HG03039 (cell line): ENCODE results near the gene CYS1.
"Not testable (repeated sequence)": the region's sequence is repeated elsewhere in the genome, so short reads cannot be mapped to it uniquely, and the experiment has no call there.

Experiments
- ATAC-seq: cut with Tn5 transposase; IDR thresholded peaks from one replicate; pipeline ENCODE4 v1.9.1; 2021; ENCODE audit warnings: mild to moderate bottlenecking, moderate library complexity; ENCODE audit not compliant: unreplicated experiment

The CYS1 gene

DNA sequence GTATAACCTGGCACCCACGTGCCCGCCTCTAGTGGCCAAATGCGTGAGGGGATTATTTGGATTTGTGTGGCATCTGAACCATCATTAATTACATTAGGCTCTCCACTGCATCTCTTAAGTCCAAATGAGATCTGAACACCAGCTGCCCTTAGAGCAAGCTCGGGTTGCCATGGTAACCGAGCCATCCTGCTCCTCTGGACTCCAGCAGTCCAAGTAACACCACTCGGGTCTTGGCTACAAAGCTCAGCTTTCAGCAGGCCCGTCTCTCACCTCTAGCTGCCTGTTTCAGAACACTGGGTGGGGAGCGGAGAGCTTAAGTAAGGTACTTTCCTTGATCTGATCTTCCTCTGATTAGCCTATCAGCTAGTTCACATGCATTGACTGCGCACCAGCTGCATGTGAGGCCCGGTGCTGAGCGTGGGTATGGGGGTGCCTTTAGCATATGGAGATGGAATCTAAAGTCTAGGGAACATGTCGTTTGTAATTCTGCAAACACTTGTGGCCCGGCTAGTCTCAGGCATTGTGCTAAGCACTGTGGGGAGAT lies 14.1 kb upstream of the CYS1 start:
- ATAC-seq, result no peak

DNA sequence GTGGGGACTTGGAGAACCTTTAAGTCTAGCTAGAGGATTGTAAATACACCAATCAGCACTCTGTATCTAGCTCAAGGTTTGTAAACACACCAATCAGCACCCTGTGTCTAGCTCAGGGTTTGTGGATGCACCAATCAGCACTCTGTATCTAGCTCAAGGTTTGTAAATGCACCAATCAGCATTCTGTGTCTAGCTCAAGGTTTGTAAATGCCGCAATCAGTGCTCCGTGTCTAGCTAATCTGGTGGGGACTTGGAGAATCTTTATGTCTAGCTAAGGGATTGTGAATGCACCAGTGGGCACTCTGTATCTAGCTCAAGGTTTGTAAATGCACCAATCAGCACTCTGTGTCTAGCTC lies 11.7 kb upstream of the CYS1 start:
- not testable (repeated sequence) for ATAC-seq

DNA sequence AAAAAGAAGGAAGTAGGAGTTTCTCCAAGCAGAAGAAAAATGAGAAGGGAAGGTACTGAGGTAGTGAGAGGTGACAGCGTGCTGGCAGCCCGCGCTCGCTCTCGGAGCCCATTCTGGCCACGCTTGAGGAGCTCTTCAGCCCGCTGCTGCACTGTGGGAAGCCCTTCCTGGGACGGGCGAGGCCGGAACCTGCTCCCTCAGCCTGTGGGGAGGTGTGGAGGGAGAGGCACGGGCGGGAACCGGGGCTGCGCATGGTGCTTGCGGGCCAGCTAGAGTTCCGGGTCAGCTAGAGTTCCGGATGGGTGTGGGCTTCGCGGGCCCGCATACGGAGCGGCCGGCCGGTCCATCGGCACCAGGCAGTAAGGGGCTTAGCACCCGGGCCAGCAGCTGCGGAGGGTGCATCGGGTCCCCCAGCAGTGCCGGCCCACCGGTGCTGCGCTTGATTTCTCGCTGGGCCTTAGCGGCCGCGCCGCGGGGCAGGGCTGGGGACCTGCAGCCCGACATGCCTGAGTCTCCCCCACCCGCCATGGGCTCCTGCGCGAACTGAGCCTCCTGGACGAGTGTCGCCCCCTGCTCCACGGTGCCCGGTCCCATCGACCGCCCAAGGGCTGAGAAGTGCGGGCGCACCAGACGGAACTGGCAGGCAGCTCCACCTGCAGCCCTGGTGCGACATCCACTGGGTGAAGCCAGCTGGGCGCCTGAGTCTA lies 11.1 kb upstream of the CYS1 start:
- no peak for ATAC-seq

DNA sequence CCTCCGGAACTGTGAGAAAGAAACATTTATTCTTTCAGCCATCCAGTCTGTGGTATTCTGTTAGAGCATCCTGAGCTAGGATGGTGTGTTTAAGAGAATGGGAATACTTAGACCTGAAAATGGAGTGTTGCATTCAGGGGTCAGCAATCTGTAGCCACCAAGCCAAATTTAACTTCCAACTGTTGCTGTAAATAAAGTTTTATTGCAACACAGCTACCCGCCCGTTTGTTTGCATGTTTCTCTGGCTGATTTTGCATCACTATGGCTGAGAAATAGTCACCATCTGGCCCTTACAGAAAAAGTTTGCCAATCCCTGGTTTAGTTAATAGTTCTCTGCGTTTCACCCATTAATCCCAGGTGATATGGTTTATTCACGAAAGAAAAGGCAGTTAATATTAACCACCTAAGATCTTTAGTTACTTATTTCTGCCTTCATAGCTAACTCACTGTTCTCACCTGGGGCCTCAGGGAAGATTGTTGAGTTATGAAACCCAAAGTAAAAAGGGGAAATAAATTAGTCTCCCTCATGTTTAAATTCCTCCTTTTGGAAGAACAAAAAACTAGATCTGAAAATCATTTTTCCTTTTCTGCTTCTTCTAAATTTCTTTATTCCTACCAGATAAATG lies 9.5 kb upstream of the CYS1 start:
- ATAC-seq, result no peak

DNA sequence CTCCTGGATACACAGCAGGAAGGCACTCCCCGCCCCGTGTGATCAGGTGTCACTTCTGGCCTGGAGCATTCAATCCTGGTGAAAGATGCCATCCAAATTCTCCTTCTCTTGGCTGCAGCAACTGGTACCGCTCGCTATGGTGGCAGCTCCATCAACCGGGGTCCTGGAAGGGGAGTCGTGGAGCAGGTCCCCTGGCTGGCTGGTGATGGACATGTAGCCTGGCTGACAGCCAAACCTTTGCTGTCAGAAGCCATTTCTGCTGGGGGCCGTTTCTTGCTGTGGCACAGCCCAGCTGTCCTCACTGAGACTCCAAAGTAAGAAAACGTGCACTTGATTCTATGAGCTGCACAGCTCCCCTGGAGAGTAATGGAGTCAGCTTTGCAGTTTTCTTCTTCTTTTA lies 7.1 kb upstream of the CYS1 start:
- ATAC-seq, result no peak

DNA sequence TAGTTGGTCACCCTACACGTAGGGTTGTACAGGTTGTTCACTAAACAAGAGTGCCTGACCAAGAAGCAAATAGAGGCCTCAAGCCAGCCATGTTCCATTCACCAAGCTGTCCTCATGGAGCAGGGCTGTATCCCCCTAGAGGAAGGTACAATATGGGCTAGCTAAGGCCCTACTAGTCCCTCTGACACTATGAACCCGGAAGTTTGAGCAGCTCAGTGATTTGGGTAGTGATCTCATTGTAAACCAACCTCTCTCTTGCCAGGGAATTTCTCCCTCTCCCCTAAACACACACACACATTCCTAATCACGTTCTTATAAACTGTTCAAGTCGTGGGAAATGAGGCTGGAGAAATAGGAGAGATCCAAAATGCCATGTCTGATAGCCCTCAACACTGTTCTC lies 6.7 kb upstream of the CYS1 start:
- ATAC-seq, result no peak

DNA sequence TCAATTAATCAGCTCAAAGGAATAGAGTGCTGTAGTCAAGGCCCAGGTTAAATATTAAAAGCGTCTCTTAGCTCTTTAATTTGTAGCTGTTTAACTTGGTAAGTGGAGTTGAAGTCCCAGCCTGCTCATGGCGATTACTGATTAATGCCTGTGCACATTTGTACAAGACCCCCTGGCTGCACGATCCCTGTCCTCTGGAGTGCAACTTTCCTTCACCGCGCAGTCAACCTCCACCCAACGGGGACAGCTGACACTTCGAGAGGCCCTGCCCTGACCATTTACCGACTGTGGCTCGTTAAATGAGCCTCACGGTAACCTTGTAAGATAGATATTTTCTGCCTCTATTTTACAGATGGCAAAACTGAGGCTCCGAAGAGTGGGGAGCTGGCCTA lies 5.5 kb upstream of the CYS1 start:
- ATAC-seq, result no peak

DNA sequence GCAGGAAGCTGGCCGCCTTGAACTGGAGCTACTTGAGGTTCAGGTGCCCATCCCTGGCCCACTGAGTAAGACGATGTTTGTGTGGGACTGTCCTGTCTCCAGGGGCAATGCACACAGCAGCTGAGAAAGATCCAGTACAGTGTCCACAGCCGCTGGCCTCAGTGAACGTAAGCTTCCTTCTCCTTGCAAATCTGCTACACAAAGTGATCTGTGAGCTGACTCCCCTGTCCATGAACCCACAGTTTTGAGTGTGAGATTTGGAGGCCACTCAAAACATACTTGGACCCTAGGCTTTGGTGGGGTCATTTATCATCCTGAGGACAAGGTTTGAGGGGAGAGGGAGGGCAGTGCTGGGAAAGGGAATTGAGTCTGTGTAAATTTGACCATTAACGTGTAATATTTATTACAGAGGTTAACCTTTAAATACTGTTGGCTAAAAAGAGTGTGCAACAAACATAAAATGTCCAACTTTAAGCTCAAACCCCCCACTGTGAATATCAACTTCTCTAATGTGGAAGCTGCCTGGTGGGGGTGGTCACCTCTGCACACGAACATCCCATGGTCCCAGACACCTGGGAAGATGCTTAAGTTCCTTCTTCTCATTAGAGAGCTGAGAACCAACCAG lies 4.9 kb upstream of the CYS1 start:
- ATAC-seq, result no peak

DNA sequence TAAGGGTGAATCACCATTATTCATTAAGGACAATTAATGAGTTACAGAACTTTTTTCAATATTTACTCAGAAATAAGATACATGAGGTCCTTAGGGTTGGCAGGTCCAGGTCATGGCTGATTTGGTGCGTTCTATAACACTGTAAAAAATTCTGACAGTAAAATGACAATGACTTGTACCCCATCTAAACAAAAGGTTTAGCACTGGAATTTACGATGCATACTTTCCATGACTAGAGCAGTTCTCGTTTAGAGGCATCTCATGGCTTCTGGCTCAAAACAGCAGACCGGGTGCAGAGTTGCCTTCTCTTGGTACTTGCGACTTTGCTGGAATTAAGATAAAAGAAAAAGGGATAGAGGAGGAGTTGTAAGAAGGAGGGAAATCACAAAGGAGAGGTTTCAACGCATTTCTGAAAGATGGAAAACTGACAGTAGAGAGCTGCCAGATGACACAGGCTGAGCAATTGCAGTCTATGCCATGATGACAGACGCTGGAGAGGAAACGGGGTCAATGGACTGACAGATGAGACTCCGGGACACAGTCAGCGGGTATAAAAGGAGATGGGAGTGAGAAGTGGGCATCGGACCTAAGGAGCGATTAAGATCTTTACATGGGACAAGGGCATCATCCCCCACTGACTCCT lies 4.1 kb upstream of the CYS1 start:
- no peak for ATAC-seq

DNA sequence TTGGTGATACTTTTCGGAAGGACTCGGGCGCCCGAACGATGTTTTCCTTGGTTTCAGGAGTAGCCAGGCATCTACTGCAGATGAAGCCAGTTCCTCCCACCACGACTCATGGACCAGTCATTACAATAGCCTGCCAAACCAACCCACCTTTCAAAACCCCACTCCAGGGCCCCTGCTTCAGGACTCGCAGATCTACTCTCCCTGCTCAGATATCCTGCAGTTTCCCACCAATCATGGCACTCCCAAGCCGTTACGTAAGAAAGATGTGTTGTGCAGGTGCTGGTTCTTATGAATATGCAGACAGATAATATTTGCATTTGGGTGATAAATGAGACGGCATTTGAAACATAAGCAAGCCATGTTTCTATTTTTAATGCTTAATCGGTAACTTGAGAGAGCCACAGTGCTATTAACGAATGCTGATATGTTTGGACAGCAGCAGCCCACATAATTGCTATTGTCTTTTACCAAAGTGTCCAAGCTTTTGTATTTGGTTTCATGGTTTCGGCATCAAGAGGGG lies 3.5 kb upstream of the CYS1 start:
- no peak for ATAC-seq

DNA sequence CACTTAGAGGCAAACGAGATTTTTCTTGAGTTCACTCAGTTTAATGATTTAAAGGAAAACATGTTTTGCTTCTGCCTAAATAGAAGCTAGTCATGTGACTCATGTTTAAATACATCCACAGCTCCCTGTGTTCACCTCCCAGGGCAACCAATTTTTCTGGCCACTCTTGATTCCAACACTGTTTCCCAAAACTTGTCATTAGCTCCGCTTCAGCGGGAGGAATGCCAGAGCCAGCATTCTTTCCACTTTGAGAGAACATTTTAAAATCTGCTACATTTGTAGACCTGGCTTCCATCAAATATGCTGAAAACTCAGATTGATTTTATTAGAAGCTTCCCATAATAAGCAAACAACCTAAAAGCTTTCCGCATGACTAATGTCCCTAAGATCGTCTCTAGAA lies 2.8 kb upstream of the CYS1 start:
- no peak for ATAC-seq

DNA sequence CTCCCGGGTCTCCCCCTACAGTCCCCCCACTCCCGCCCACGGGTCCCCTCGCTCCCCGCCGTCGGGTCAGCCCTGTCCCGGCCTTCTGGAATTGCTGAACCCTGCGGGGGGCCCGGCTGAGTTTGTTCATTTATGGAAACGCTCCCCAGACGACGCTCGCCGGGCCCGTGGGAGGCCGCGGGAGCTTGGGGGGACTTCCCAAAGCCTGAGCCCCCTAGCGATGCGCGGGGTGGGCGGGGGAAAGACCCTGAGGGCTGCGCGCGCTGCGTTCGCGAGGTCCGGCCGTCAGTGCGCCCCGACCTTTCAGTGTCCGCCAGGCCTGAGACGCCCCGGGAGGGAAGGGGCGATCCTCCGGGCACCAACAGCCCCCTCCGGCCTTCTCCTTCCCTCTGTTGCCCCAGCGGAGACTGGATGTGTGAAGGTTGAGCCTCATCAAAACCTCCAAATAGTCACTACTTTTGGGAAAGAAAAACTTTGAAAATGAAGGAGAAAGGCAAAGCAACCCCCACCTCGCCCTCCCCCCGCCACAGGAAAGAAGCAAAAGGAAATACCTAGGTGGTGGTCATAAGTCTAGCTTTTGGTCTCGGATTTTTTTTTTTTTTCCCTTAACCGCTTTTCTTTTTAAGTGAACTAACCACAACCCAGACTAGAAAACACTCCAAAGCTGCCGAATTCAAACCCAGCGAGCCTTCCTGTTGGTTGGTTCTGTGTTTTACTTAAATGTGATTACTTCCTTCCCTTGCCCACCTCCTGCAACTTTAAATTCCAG lies 509 bp upstream of the CYS1 start:
- ATAC-seq, result no peak

DNA sequence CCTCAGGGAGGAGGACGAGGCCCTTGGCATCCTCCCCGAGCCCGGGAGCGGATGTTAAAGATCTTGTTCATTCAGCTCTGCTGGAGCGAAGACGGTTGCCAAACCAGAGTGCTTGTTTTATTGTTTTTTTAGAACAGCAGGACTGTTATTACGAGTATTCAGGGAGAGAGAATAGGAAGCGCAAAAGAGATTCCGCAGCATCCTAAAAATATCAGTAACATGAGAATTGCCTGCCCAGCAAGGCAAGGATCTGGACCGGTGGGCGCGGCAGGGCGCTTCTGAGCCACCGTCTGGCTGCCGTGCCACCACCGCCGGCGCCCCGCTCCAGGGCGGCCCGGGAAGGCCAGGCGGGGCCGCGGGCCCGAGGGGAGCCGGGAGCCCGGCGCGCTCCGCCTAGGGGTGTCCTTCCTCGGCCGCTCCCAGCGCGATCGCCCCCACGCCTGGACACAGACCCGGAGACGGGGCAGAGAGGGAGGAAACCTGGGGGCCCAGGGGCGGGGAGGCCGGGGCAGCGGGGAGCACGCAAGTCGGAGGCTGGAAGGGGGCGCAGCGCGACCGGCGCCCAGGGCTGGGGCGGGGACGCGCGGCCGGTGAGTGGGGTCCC lies 843 bp downstream of the CYS1 start:
- no peak for ATAC-seq

DNA sequence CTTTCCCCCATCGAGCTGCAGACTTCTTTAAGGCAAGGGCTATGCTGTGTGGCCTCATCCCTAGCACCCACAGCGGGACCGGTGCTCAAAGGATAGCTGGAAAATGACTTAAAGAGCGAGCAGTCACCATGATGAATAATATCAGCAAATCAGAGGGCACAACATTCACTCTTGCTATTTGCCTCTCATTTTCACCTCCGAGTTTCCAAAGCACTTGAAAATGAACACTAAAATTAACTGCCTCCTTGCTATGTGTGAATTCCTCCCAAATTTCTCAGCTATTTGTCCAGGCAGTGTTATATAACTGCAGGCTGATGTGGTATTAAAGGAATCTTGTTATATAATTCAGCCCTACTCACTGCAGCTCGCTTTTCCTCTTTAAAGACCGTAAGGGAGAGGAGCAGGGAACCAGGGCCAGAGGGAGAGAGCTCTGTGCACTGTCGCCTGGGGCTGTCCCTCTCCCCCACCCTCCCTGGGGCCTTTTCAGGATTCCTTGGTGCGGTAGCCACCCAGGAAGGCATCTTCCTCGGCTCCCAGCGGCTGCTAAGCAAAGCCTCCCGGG lies 1.4 kb downstream of the CYS1 start:
- no peak for ATAC-seq

DNA sequence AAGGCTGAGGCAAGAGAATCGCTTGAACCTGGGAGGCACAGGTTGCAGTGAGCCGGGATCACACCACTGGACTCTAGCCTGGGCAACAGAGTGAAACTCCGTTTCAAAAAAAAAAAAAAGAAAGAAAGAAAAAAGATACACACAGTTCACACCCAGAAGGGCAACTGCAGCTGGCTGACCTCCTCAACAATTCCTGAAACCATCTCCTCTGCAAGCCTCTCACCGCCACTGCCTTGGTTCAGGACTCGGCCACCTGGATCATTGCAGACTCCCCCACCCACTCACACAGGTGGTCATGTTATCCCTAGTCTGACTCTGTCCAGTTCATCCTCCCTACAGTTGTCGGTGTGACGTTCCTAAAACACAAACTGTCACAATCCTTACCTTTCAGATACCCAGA lies 2.2 kb downstream of the CYS1 start:
- ATAC-seq, result no peak

DNA sequence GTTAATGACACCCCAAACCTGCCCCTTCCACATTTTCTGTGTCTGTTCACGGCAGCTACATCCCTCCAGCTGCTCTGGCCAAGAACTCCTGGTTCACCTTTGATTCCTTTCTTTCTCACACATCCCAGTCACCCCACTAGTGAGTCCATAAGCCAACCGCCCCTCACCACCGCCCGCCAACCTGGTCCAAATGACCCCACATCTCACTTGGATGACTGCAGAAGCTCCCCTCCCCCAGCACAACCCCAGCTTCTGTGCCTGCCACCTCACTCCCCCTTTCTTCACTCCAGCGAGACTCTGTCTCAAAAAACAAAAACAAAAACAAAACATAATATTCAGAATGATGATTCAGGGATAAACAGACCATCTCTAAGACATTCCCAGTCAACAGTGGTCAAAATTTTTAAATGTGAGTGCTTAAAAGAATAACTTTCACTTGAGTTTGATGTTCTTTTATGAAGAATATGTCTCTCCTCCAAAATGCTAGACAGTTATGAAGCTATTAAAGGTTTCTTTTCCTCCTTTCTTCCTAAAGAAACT lies 3.2 kb downstream of the CYS1 start:
- no peak for ATAC-seq

DNA sequence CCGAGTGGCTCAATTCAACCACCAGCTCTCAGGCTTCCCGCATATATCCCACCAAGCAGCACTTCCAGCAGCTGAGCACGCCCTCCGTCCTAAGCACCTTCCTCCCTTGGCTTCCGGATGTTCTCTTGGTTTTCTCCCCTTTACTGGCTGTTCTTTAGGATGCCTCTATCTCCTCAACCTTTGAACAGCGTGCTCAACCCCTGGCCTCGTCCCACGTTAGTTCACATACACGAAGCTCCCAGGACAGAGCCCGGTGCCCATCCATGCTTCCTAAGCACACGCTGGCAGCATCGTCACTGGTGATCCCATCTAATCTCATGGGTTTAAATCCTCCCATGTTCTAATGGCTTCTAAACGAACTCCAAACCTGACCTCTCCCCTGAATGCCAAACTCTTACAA lies 3.7 kb downstream of the CYS1 start:
- no peak for ATAC-seq

DNA sequence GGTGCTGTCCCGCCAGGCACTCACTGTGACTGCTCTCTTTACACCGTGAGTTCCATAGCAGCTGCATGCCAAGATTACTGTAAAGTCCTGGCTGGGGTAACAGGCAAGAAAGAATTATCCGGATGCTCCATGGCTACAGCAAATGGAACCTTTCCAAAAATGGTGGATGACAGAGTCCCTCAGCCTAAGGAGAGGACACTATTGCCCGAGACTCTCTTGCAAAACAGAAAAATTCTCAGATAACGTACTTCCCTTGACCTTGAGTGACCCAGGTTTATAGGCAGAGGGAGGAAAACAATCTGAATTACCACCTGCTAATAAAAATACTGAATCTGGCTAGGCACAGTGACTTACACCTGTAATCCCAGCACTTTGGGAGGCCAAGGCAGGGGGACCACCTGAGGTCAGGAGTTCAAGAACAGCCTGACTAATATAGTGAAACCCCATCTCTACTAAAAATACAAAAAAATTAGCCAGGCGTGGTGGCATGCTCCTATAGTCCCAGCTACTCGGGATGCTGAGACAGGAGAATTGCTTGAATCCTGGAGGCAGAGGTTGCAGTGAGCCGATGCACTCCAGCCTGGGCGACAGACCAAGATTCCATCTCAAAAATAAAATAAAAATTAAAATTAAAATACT lies 4.5 kb downstream of the CYS1 start:
- no peak for ATAC-seq

DNA sequence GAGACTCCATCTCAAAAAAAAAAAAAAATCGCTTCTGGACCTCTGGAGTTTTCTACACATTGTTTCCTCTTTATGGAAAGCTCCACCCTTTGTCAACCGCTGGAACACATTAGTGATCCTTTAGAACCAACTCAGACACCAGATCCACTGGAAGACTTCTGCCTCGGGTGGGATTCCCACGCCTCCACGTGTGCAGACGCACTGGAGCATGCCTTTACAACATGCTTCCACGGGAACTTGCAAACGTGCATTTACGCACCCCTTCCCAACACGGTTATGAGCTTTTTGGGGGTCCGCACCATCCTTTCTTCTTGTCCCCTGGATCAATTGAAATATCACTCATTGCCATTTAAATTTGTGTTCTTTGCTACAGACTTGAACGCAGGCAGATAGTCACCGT lies 5.1 kb downstream of the CYS1 start:
- ATAC-seq, result no peak
